ENCODE measurements around the gene BOLL. TPM values are rescaled to one million over a fixed set of nuclear protein-coding genes. Genes with fewer than 3 reads are reported as not detected.

Gene BOLL
- total RNA-seq, 1 experiment from 2014 or later = not detected

GRCh38 chr2:197795277-197795676 lies 10.2 kb upstream of the BOLL start:
- Histone ChIP-seq H3K4ac (ENCODE audit: low read depth, low read length) (no peak overlapping the region), H3K56ac (ENCODE audit: insufficient read length, low read depth, low read length) (no peak overlapping the region), H2AFZ (ENCODE audit: low read length) (no peak overlapping the region), H2BK5ac (ENCODE audit: insufficient read length, low read length) (no peak overlapping the region), H3K9me3 (ENCODE audit: control insufficient read depth, low read depth, low read length) (no peaks in the 10 kb centered on the region), H4K8ac (replicated peaks; ENCODE audit: insufficient read length, low read depth, low read length) (no peak overlapping the region), H2AK5ac (ENCODE audit: insufficient read length, low read length) (no peak overlapping the region), H3T11ph (ENCODE audit: low read length) (no peak overlapping the region), H3K79me1 (ENCODE audit: insufficient read depth, low read depth, low read length, poor library complexity, severe bottlenecking) (no peaks in the 10 kb centered on the region), H2BK120ac (ENCODE audit: low read depth, low read length, poor library complexity, severe bottlenecking) (no peak overlapping the region), H3K27me3 (ENCODE audit: insufficient read depth, low read length) (no peaks in the 10 kb centered on the region), H3K9ac (ENCODE audit: extremely low read depth, insufficient read length, low read length) (no peak overlapping the region), H3K27ac (ENCODE audit: insufficient read length, low read depth, low read length) (no peak overlapping the region), H3K14ac (ENCODE audit: insufficient read depth, low read length) (no peak overlapping the region), H2BK15ac (ENCODE audit: low read depth, low read length) (no peak overlapping the region), H2BK12ac (ENCODE audit: insufficient read length, low read depth, low read length) (no peak overlapping the region), H4K91ac (ENCODE audit: insufficient read length, low read depth, low read length) (no peak overlapping the region), H3K4me1 (ENCODE audit: insufficient read depth, low read length) (no peaks in the 10 kb centered on the region), H3K23me2 (ENCODE audit: insufficient read length, low read depth, low read length, poor library complexity, severe bottlenecking) (no peaks in the 10 kb centered on the region), H3K23ac (ENCODE audit: insufficient read length, low read depth, low read length) (no peak overlapping the region), H4K5ac (ENCODE audit: insufficient read length, low read depth, low read length) (no peak overlapping the region), H3K4me2 (ENCODE audit: insufficient read depth, insufficient read length, low read length) (no peak overlapping the region), H4K20me1 (ENCODE audit: control insufficient read depth, insufficient read depth, insufficient read length) (no peaks in the 10 kb centered on the region), H2BK20ac (ENCODE audit: low read depth, low read length, poor library complexity, severe bottlenecking) (no peak overlapping the region), H3K79me2 (ENCODE audit: insufficient read depth, low read length) (no peaks in the 10 kb centered on the region), H3K18ac (ENCODE audit: insufficient read length, low read depth, low read length) (no peak overlapping the region)
- Mint-ChIP-seq H3K9me3 (peaks cover 6 to 8% of the 10 kb centered on the region in 2 experiments; a peak in 3 of 5 replicates), H3K36me3 (ENCODE audit: insufficient read depth in 1 of 3, low read depth in 3 of 3) (0 out of 7 replicates have a peak, but pooled peaks cover 0 to 4% (median 0%) of the 10 kb centered on the region in 3 experiments), H3K4me3 (no peak overlapping the region), H3K4me1 (no peaks in the 10 kb centered on the region), H3K27ac (no peak overlapping the region), H3K27me3 (ENCODE audit: low read depth) (peaks cover 8% of the 10 kb centered on the region)
- DNase-seq = no peak
- TF ChIP-seq CTCF (conservative IDR thresholded peaks at IDR 0.05) = no peak

All from H9 (cell line).